Colonic mucosa (tissue), 4 donors: ENCODE measurements around the gene LRRC17. TPM values are rescaled to one million over a fixed set of nuclear protein-coding genes. Genes with fewer than 3 reads are reported as not detected.
A peak's percentile ranks its signal among the peaks of the same experiment; 100 is the strongest.

Experiments
- DNase-seq: peaks from one replicate; pipeline ENCODE4 v3.0.0-alpha.2; 2020
- H3K27ac ChIP-seq: fragments of 200-600 bp; one replicate; pipeline ENCODE4 v1.8.0; 2021
- H3K27me3 ChIP-seq: fragments of 200-600 bp; one replicate; pipeline ENCODE4 v1.8.0; 2021
- H3K36me3 ChIP-seq: fragments of 200-600 bp; one replicate; pipeline ENCODE4 v1.8.0; 2021
- H3K4me1 ChIP-seq: fragments of 200-600 bp; one replicate; pipeline ENCODE4 v1.8.0; 2021; ENCODE audit warnings: mild to moderate bottlenecking
- H3K4me3 ChIP-seq: fragments of 200-600 bp; one replicate; pipeline ENCODE4 v1.8.0; 2021
- H3K9ac ChIP-seq, 2 donors: one replicate each; pipeline ENCODE4 v1.7.0; 2013; ENCODE audit warnings: control low read depth in 2 of 2, low read depth in 2 of 2, low read length in 2 of 2
- H3K9me3 ChIP-seq: fragments of 200-600 bp; one replicate; pipeline ENCODE4 v1.8.0; 2021
- CTCF ChIP-seq: fragments of 200-600 bp; IDR thresholded peaks from one replicate; pipeline ENCODE4 v1.8.0; 2022; ENCODE audit warnings: antibody characterized with exemption, mild to moderate bottlenecking
- intact Hi-C: fragments of 100-400 bp; cut with DNase I; formaldehyde crosslinking; loops from one replicate; pipeline ENCODE4 v1.14.1; 2022
- total RNA-seq, 2 donors: library from RNA; stranded (reverse); fragmentation: NEBNext Ultra II Directional in 1 of 2; extraction: Animal tissue kit (Norgen Biotek cat#: 25700) in 1 of 2; gene quantifications; one replicate each; pipeline ENCODE4 v1.2.1, GENCODE V29; 2021
- donor health status: healthy.
- donor health status: DM: no; HTN: no; CAD: no.
- donor health status: DM: no; HTN: no; CAD: no.

The LRRC17 gene
- total RNA-seq, 2 donors from 2014 or later: 0.91 to 1.1 TPM

- no peak overlapping the region for H3K9ac ChIP-seq
- TF ChIP-seq CTCF: no peak
- DNase-seq: no peak
- no peaks in the 10 kb centered on the region for H3K4me1 ChIP-seq
- H3K36me3 ChIP-seq: no peaks in the 10 kb centered on the region
- H3K4me3 ChIP-seq: no peak overlapping the region
- no peak overlapping the region for H3K27ac ChIP-seq
- no peaks in the 10 kb centered on the region for H3K27me3 ChIP-seq
- intact Hi-C loops: no loop called here
- H3K9me3 ChIP-seq: no peaks in the 10 kb centered on the region
These were observed 72.5 kb downstream of the LRRC17 start for GRCh38 chr7:102985176-102985783.

- H3K36me3 ChIP-seq: no peaks in the 10 kb centered on the region
- no peak overlapping the region for H3K27ac ChIP-seq
- DNase-seq: no peak
- H3K27me3 ChIP-seq: no peaks in the 10 kb centered on the region
- intact Hi-C loops: no loop called here
- H3K4me3 ChIP-seq: no peak overlapping the region
- TF ChIP-seq CTCF: no peak
- no peaks in the 10 kb centered on the region for H3K9me3 ChIP-seq
- peaks cover 12% of the 10 kb centered on the region for H3K4me1 ChIP-seq
- H3K9ac ChIP-seq: no peak overlapping the region
These were observed 75.3 kb downstream of the LRRC17 start for GRCh38 chr7:102988088-102988487.

- H3K4me3 ChIP-seq: no peak overlapping the region
- no peak for TF ChIP-seq CTCF
- no peak for DNase-seq
These were observed 76.1 kb downstream of the LRRC17 start for GRCh38 chr7:102988631-102989560.

GRCh38 chr7:102990642-102991041 is 77.8 kb downstream of the LRRC17 start:
- H3K27ac ChIP-seq: peak overlapping the region; percentile 68
- intact Hi-C loops: no loop called here
- no peaks in the 10 kb centered on the region for H3K9me3 ChIP-seq
- H3K4me3 ChIP-seq: no peak overlapping the region
- peaks cover 12% of the 10 kb centered on the region for H3K4me1 ChIP-seq
- DNase-seq: no peak
- no peak overlapping the region for H3K9ac ChIP-seq
- no peaks in the 10 kb centered on the region for H3K27me3 ChIP-seq
- no peaks in the 10 kb centered on the region for H3K36me3 ChIP-seq
- no peak for TF ChIP-seq CTCF

More at GRCh38 chr7:102988631-102989560, 76.1 kb downstream of the LRRC17 start:
- Histone ChIP-seq H3K4me1 (peaks cover 12% of the 10 kb centered on the region), H3K27ac (no peak overlapping the region), H3K27me3 (no peaks in the 10 kb centered on the region), H3K36me3 (no peaks in the 10 kb centered on the region), H3K9ac (no peak overlapping the region), H3K9me3 (no peaks in the 10 kb centered on the region)
- intact Hi-C loops: no loop called here

- Histone ChIP-seq H3K27ac (peak overlapping the region; percentile 68), H3K4me1 (peaks cover 12% of the 10 kb centered on the region)
These were observed 78.3 kb downstream of the LRRC17 start for GRCh38 chr7:102991077-102991539.

More at GRCh38 chr7:102991077-102991539, 78.3 kb downstream of the LRRC17 start:
- no peaks in the 10 kb centered on the region for H3K9me3 ChIP-seq
- intact Hi-C loops: no loop called here
- no peaks in the 10 kb centered on the region for H3K27me3 ChIP-seq
- no peak overlapping the region for H3K9ac ChIP-seq
- TF ChIP-seq CTCF: no peak
- no peaks in the 10 kb centered on the region for H3K36me3 ChIP-seq
- no peak for DNase-seq
- no peak overlapping the region for H3K4me3 ChIP-seq
